GM23248 (cell line): ENCODE data around the gene OR2W3. TPM values are rescaled to one million over a fixed set of nuclear protein-coding genes. Genes with fewer than 3 reads are reported as not detected.

Experiments
- DNase-seq: peaks from one replicate; pipeline ENCODE4 v3.0.0-alpha.2; 2015
- H2AFZ ChIP-seq: fragments of 200-600 bp; sonication (generic); 2 replicates; pipeline ENCODE4 v1.6.1; 2016; ENCODE audit warnings: antibody characterized with exemption
- H3F3A ChIP-seq: fragments of 200-600 bp; sonication (generic); 2 replicates; pipeline ENCODE4 v1.6.1; 2016; ENCODE audit warnings: mild to moderate bottlenecking, antibody characterized with exemption, mixed run types; ENCODE audit not compliant: insufficient read depth
- H3K27ac ChIP-seq: fragments of 200-600 bp; sonication (generic); 2 replicates; pipeline ENCODE4 v1.5.1; 2016; ENCODE audit warnings: mild to moderate bottlenecking
- H3K27me3 ChIP-seq: fragments of 200-600 bp; sonication (generic); replicated peaks from 2 replicates; pipeline ENCODE4 v1.6.1; 2016; ENCODE audit warnings: mild to moderate bottlenecking; ENCODE audit not compliant: insufficient read depth
- H3K36me3 ChIP-seq: fragments of 200-600 bp; sonication (generic); 2 replicates; pipeline ENCODE4 v1.6.1; 2016; ENCODE audit warnings: low read depth, mild to moderate bottlenecking
- H3K4me1 ChIP-seq: fragments of 200-600 bp; sonication (generic); 2 replicates; pipeline ENCODE4 v1.6.1; 2016; ENCODE audit warnings: mild to moderate bottlenecking; ENCODE audit not compliant: insufficient read depth
- H3K4me2 ChIP-seq: fragments of 200-600 bp; sonication (generic); one replicate; pipeline ENCODE4 v1.6.1; 2016; ENCODE audit warnings: mild to moderate bottlenecking; ENCODE audit not compliant: unreplicated experiment
- H3K4me3 ChIP-seq: fragments of 200-600 bp; sonication (generic); 2 replicates; pipeline ENCODE4 v1.5.1; 2016; ENCODE audit warnings: mild to moderate bottlenecking
- H3K79me2 ChIP-seq: fragments of 200-600 bp; sonication (generic); 2 replicates; pipeline ENCODE4 v1.6.1; 2016; ENCODE audit warnings: mild to moderate bottlenecking; ENCODE audit not compliant: insufficient read depth
- H3K9ac ChIP-seq: fragments of 200-600 bp; sonication (generic); 2 replicates; pipeline ENCODE4 v1.6.1; 2016; ENCODE audit warnings: mild to moderate bottlenecking
- H3K9me2 ChIP-seq: fragments of 200-600 bp; sonication (generic); 2 replicates; pipeline ENCODE4 v1.6.1; 2016; ENCODE audit warnings: mixed run types, mild to moderate bottlenecking, moderate library complexity; ENCODE audit not compliant: insufficient read depth
- H3K9me3 ChIP-seq: fragments of 200-600 bp; sonication (generic); one replicate; pipeline ENCODE4 v1.6.1; 2017; ENCODE audit warnings: low read depth
- H4K20me1 ChIP-seq: fragments of 200-600 bp; sonication (generic); 2 replicates; pipeline ENCODE4 v1.6.0; 2016; ENCODE audit not compliant: insufficient read depth
- EZH2 ChIP-seq: fragments of 200-600 bp; sonication (generic); IDR thresholded peaks from 2 replicates; pipeline ENCODE4 v1.6.1; 2018; ENCODE audit warnings: antibody characterized with exemption, mild to moderate bottlenecking; ENCODE audit not compliant: insufficient read depth, poor library complexity, severe bottlenecking
- EZH2phosphoT487 ChIP-seq: fragments of 200-600 bp; sonication (generic); IDR thresholded peaks from 2 replicates; pipeline ENCODE4 v1.6.1; 2018; ENCODE audit warnings: antibody characterized with exemption, moderate library complexity, mild to moderate bottlenecking, low read depth; ENCODE audit not compliant: insufficient read depth
- WGBS, 2 experiments: methylation state at CpG; one replicate each; pipeline ENCODE4 v1.1.6; 2015 to 2017; ENCODE audit warnings: low lambda C conversion rate in 2 of 2, low coverage in 1 of 2; ENCODE audit errors: missing lambda C conversion rate in 2 of 2; 5-methylcytosine and 5-hydroxymethylcytosine counted together
- in situ Hi-C: fragments of 300-500 bp; cut with MboI; formaldehyde crosslinking; loops from 2 replicates; pipeline ENCODE4 v1.15.0; 2020
- polyA plus RNA-seq: library from polyadenylated mRNA; unstranded; fragments of >200 nt; fragmentation: Nextera tagmentation; extraction: Ambion mirVana; gene quantifications from 2 replicates; pipeline ENCODE4 v1.2.1, GENCODE V29; 2016
- total RNA-seq: library from RNA; depleted of rRNA; stranded (reverse); fragments of >200 nt; shearing (Covaris generic); gene quantifications from 2 replicates; pipeline ENCODE4 v1.2.3, GENCODE V29; 2014

The OR2W3 gene
- total and polyA plus RNA-seq, 2 experiments from 2014 or later = not detected

DNA sequence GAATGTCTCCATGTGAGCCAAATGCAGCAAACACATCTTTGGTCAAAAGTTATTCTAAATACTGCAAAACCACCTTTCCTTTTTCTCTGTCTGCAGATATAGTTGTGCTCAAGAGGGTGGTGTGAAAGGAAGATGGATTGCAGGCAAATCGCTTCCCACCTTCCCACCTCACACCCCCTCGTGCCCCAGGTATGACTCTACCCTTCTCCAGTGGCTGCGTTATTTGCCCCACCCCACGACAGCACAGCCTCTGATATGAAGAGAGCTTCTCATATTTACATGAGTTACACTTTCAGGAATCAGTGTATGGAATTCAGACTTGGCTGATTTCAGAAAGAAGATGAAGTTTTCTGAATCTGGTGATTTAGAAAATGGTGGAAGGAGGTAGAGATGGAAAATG, 32.6 kb upstream of the OR2W3 start:
- Histone ChIP-seq H2AFZ (no peak overlapping the region), H3K27ac (no peak overlapping the region), H3K4me1 (no peaks in the 10 kb centered on the region), H3K4me2 (no peak overlapping the region), H3K9ac (no peak overlapping the region), H3K9me3 (no peaks in the 10 kb centered on the region), H3K27me3 (no peaks in the 10 kb centered on the region), H3K79me2 (no peaks in the 10 kb centered on the region), H3K36me3 (no peaks in the 10 kb centered on the region), H3K9me2 (no peaks in the 10 kb centered on the region), H3F3A (no peaks in the 10 kb centered on the region), H3K4me3 (no peak overlapping the region), H4K20me1 (no peaks in the 10 kb centered on the region)
- in situ Hi-C loops = no loop called here
- TF ChIP-seq EZH2 (no peak), EZH2phosphoT487 (no peak)
- 21 to 24% methylated on average over 4 of the region's 4 CpGs for WGBS, 2 experiments
- DNase-seq = no peak

DNA sequence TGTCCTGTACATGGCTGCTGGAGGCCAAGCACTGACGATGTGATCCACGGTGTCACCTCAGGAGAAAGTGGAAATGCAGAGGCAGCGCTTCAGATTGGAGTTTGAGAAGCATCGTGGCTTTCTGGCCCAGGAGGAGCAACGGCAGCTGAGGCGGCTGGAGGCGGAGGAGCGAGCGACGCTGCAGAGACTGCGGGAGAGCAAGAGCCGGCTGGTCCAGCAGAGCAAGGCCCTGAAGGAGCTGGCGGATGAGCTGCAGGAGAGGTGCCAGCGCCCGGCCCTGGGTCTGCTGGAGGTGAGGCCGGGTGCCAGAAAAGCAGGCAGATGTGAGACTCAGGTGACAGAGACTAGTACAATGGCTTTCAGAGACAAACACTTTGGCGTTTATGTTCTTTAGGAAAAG, 30.7 kb upstream of the OR2W3 start:
- in situ Hi-C loops = no loop called here
- no peak overlapping the region for H3K4me3 ChIP-seq
- no peaks in the 10 kb centered on the region for H3K9me2 ChIP-seq
- H3K36me3 ChIP-seq = no peaks in the 10 kb centered on the region
- no peaks in the 10 kb centered on the region for H3K79me2 ChIP-seq
- no peak overlapping the region for H3K4me2 ChIP-seq
- TF ChIP-seq EZH2 = no peak
- TF ChIP-seq EZH2phosphoT487 = no peak
- WGBS, 2 experiments = 52 to 53% methylated on average over 17 of the region's 17 CpGs
- no peaks in the 10 kb centered on the region for H4K20me1 ChIP-seq
- no peak overlapping the region for H3K27ac ChIP-seq
- no peaks in the 10 kb centered on the region for H3K9me3 ChIP-seq
- no peak overlapping the region for H2AFZ ChIP-seq
- DNase-seq = no peak
- H3K27me3 ChIP-seq = no peaks in the 10 kb centered on the region
- no peaks in the 10 kb centered on the region for H3F3A ChIP-seq
- no peaks in the 10 kb centered on the region for H3K4me1 ChIP-seq
- H3K9ac ChIP-seq = no peak overlapping the region

DNA sequence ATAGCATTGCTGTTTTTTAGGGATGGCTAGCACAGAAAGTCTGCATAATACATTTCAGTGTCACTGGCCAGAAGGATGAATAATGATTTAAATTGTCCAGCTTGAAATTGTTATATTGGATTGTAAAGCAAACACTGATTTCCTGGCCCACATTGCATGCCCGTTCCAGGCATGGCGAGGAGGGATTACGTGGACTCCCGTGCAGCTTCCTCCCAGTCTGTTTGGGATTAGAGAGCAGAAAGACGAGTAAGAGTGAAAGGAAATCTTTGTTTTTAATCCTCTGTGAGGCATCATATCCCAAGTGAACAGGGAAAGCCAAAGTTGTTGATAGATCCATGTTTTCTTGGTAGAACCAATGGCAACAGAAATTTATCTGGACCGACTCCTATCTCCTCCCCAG, 30.0 kb upstream of the OR2W3 start:
- Histone ChIP-seq H3K9me3 (no peaks in the 10 kb centered on the region), H3K27me3 (no peaks in the 10 kb centered on the region), H3K27ac (no peak overlapping the region), H3K9me2 (no peaks in the 10 kb centered on the region), H2AFZ (no peak overlapping the region), H3K9ac (no peak overlapping the region), H3K79me2 (no peaks in the 10 kb centered on the region), H3K4me1 (no peaks in the 10 kb centered on the region), H3K4me2 (no peak overlapping the region), H3K36me3 (no peaks in the 10 kb centered on the region), H3K4me3 (no peak overlapping the region), H3F3A (no peaks in the 10 kb centered on the region), H4K20me1 (no peaks in the 10 kb centered on the region)
- WGBS, 2 experiments = 47 to 48% methylated on average over 6 of the region's 6 CpGs
- TF ChIP-seq EZH2 (no peak), EZH2phosphoT487 (no peak)
- in situ Hi-C loops = no loop called here
- DNase-seq = no peak

DNA sequence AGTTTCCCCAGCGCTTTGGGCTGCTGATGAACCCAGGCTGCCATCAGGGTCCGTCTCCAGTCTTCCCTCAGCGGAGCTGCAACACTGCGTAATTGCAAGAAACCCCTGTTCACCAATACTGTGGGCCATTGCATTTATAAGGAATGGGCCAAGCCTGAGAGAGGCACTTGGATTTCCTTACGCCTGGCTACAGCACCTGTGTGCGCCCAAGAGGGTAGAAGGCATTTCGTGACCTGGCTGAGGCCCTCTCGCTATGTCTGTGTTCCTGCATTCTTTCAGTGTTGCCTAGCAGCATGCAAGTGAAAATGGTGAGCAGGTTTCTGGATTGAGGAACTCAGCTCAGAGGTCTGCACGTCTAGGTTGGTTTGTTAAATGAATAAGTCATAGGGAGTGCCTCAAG, 12.0 kb upstream of the OR2W3 start:
- DNase-seq = no peak
- 44 to 51% methylated on average over 9 of the region's 9 CpGs for WGBS, 2 experiments
- no peaks in the 10 kb centered on the region for H3K9me3 ChIP-seq

More for the DNA sequence above, 12.0 kb upstream of the OR2W3 start:
- H3K27ac ChIP-seq = no peak overlapping the region
- H4K20me1 ChIP-seq = no peaks in the 10 kb centered on the region
- TF ChIP-seq EZH2 (no peak), EZH2phosphoT487 (no peak)
- no peaks in the 10 kb centered on the region for H3K27me3 ChIP-seq
- H3K4me1 ChIP-seq = no peaks in the 10 kb centered on the region
- no peak overlapping the region for H2AFZ ChIP-seq
- no peaks in the 10 kb centered on the region for H3K79me2 ChIP-seq
- no peak overlapping the region for H3K4me2 ChIP-seq
- no peaks in the 10 kb centered on the region for H3K9me2 ChIP-seq
- no peaks in the 10 kb centered on the region for H3F3A ChIP-seq
- no peak overlapping the region for H3K9ac ChIP-seq
- in situ Hi-C loops = no loop called here
- H3K36me3 ChIP-seq = no peaks in the 10 kb centered on the region
- H3K4me3 ChIP-seq = no peak overlapping the region
